Loucy (cell line): ENCODE results near the gene DISC1.

Experiments
- H2AFZ ChIP-seq: fragments of 200-600 bp; sonication (generic); 2 replicates; pipeline ENCODE4 v1.6.0; 2016; ENCODE audit warnings: antibody characterized with exemption, mild to moderate bottlenecking, low read length, moderate library complexity
- H3F3A ChIP-seq: fragments of 200-600 bp; 2 replicates; pipeline ENCODE4 v1.6.0; 2016; ENCODE audit warnings: antibody characterized with exemption, low read depth, mild to moderate bottlenecking
- H3K27me3 ChIP-seq: fragments of 200-600 bp; sonication (generic); 2 replicates; pipeline ENCODE4 v1.6.1; 2014; ENCODE audit warnings: low read length, mild to moderate bottlenecking; ENCODE audit not compliant: insufficient read depth, poor library complexity, severe bottlenecking
- H3K36me3 ChIP-seq: fragments of 200-600 bp; sonication (generic); 2 replicates; pipeline ENCODE4 v1.6.1; 2016; ENCODE audit warnings: low read length; ENCODE audit not compliant: insufficient read depth
- H3K4me1 ChIP-seq: fragments of 200-600 bp; sonication (generic); 2 replicates; pipeline ENCODE4 v1.5.1; 2014; ENCODE audit warnings: low read length, mild to moderate bottlenecking; ENCODE audit not compliant: insufficient read depth, poor library complexity, severe bottlenecking
- H3K4me2 ChIP-seq: fragments of 200-600 bp; sonication (generic); 2 replicates; pipeline ENCODE4 v1.6.0; 2014; ENCODE audit warnings: antibody characterized with exemption, low read length, low read depth, mild to moderate bottlenecking; ENCODE audit not compliant: poor library complexity, severe bottlenecking
- H3K4me3 ChIP-seq: fragments of 200-600 bp; sonication (generic); 2 replicates; pipeline ENCODE4 v1.5.1; 2014; ENCODE audit warnings: low read length, mild to moderate bottlenecking, mixed read lengths; ENCODE audit not compliant: poor library complexity, severe bottlenecking
- H3K79me2 ChIP-seq: fragments of 200-600 bp; sonication (generic); 2 replicates; pipeline ENCODE4 v1.6.1; 2014; ENCODE audit warnings: low read length; ENCODE audit not compliant: insufficient read depth
- H3K9ac ChIP-seq: fragments of 200-600 bp; sonication (generic); 2 replicates; pipeline ENCODE4 v1.6.0; 2014; ENCODE audit warnings: mild to moderate bottlenecking, low read depth, low read length, moderate library complexity; ENCODE audit not compliant: poor library complexity, severe bottlenecking
- H3K9me2 ChIP-seq: fragments of 200-600 bp; sonication (generic); replicated peaks from 2 replicates; pipeline ENCODE4 v1.6.1; 2016; ENCODE audit warnings: low read depth, low read length, mixed read lengths
- H3K9me3 ChIP-seq: fragments of 200-600 bp; sonication (generic); 2 replicates; pipeline ENCODE4 v1.6.1; 2014; ENCODE audit warnings: mild to moderate bottlenecking, antibody characterized with exemption, low read length, low read depth; ENCODE audit not compliant: insufficient read depth
- H4K20me1 ChIP-seq: fragments of 200-600 bp; sonication (generic); 2 replicates; pipeline ENCODE4 v1.6.0; 2014; ENCODE audit warnings: antibody characterized with exemption, low read length, mild to moderate bottlenecking; ENCODE audit not compliant: insufficient read depth, poor library complexity, severe bottlenecking
- CTCF ChIP-seq: fragments of 200-600 bp; sonication (generic); conservative IDR thresholded peaks from 2 replicates; pipeline ENCODE4 v1.5.1; 2014; ENCODE audit warnings: mild to moderate bottlenecking, antibody characterized with exemption, low read length
- EZH2phosphoT487 ChIP-seq: fragments of 200-600 bp; IDR thresholded peaks from 2 replicates; pipeline ENCODE4 v1.6.1; 2018; ENCODE audit warnings: antibody characterized with exemption, mild to moderate bottlenecking, moderate library complexity, borderline replicate concordance

DISC1 gene

GRCh38 chr1:232011961-232012360, 385.4 kb downstream of the DISC1 start:
- Histone ChIP-seq H3F3A (no peaks in the 10 kb centered on the region), H3K36me3 (peaks cover 10% of the 10 kb centered on the region; the same call in 1 of the 2 replicates), H3K27me3 (no peaks in the 10 kb centered on the region)

GRCh38 chr1:232012773-232013386, 386.3 kb downstream of the DISC1 start:
- TF ChIP-seq CTCF (no peak), EZH2phosphoT487 (no peak)
- no peak overlapping the region for H3K4me2 ChIP-seq
- H3K9ac ChIP-seq = no peak overlapping the region
- no peaks in the 10 kb centered on the region for H3K9me2 ChIP-seq
- no peaks in the 10 kb centered on the region for H3K9me3 ChIP-seq
- H3K4me3 ChIP-seq = no peak overlapping the region
- no peaks in the 10 kb centered on the region for H3K79me2 ChIP-seq
- no peaks in the 10 kb centered on the region for H4K20me1 ChIP-seq
- no peaks in the 10 kb centered on the region for H3F3A ChIP-seq
- H3K27me3 ChIP-seq = no peaks in the 10 kb centered on the region
- H3K4me1 ChIP-seq = no peaks in the 10 kb centered on the region
- peaks cover 10% of the 10 kb centered on the region; the same call in 1 of the 2 replicates for H3K36me3 ChIP-seq
- no peak overlapping the region for H2AFZ ChIP-seq

More at GRCh38 chr1:232011961-232012360, 385.4 kb downstream of the DISC1 start:
- Histone ChIP-seq H2AFZ (no peak overlapping the region), H3K4me1 (no peaks in the 10 kb centered on the region), H3K9ac (no peak overlapping the region), H3K9me3 (no peaks in the 10 kb centered on the region), H3K4me2 (no peak overlapping the region), H3K79me2 (no peaks in the 10 kb centered on the region), H4K20me1 (no peaks in the 10 kb centered on the region), H3K9me2 (no peaks in the 10 kb centered on the region), H3K4me3 (no peak overlapping the region)
- TF ChIP-seq CTCF (no peak), EZH2phosphoT487 (no peak)

GRCh38 chr1:232014941-232015340, 388.4 kb downstream of the DISC1 start:
- H3K36me3 ChIP-seq = 0 out of 2 replicates have a peak, but pooled peaks cover 8% of the 10 kb centered on the region
- no peaks in the 10 kb centered on the region for H3K79me2 ChIP-seq
- H3K9ac ChIP-seq = no peak overlapping the region
- no peak overlapping the region for H3K4me3 ChIP-seq
- no peak for TF ChIP-seq CTCF
- no peak for TF ChIP-seq EZH2phosphoT487
- no peaks in the 10 kb centered on the region for H3F3A ChIP-seq
- no peaks in the 10 kb centered on the region for H3K9me3 ChIP-seq
- H3K27me3 ChIP-seq = no peaks in the 10 kb centered on the region
- no peak overlapping the region for H3K4me2 ChIP-seq
- no peaks in the 10 kb centered on the region for H3K9me2 ChIP-seq
- no peaks in the 10 kb centered on the region for H3K4me1 ChIP-seq
- H2AFZ ChIP-seq = no peak overlapping the region
- H4K20me1 ChIP-seq = no peaks in the 10 kb centered on the region
